Measurements from ENCODE around the gene VPREB1.
"Not testable (repeated sequence)": the region's sequence is repeated elsewhere in the genome, so short reads cannot be mapped to it uniquely, and the experiment has no call there.

- TF ChIP-seq CTCF (IDR thresholded peaks at IDR 0.05); ATF2 (CRISPR knock-in tag; IDR thresholded peaks at IDR 0.05; ENCODE audit: borderline replicate concordance, low read depth); ESRRA (CRISPR knock-in tag; IDR thresholded peaks at IDR 0.05; ENCODE audit: borderline replicate concordance); ZNF232 (CRISPR knock-in tag; IDR thresholded peaks at IDR 0.05); USF1 (CRISPR knock-in tag; IDR thresholded peaks at IDR 0.05); TEAD4 (CRISPR knock-in tag; IDR thresholded peaks at IDR 0.05); ELF4 (CRISPR knock-in tag; IDR thresholded peaks at IDR 0.05; ENCODE audit: low read depth); USF2 (CRISPR knock-in tag; IDR thresholded peaks at IDR 0.05); ZNF219 (CRISPR knock-in tag; IDR thresholded peaks at IDR 0.05; ENCODE audit: borderline replicate concordance); CREB1 (CRISPR knock-in tag; IDR thresholded peaks at IDR 0.05); OVOL2 (CRISPR knock-in tag; IDR thresholded peaks at IDR 0.05; ENCODE audit: borderline replicate concordance); ZNF281 (CRISPR knock-in tag; IDR thresholded peaks at IDR 0.05): not testable (repeated sequence)
- TF ChIP-seq, protein P1, sequence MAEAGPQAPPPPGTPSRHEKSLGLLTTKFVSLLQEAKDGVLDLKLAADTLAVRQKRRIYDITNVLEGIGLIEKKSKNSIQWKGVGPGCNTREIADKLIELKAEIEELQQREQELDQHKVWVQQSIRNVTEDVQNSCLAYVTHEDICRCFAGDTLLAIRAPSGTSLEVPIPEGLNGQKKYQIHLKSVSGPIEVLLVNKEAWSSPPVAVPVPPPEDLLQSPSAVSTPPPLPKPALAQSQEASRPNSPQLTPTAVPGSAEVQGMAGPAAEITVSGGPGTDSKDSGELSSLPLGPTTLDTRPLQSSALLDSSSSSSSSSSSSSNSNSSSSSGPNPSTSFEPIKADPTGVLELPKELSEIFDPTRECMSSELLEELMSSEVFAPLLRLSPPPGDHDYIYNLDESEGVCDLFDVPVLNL (CRISPR knock-in tag; IDR thresholded peaks at IDR 0.05; ENCODE audit: borderline replicate concordance, low read depth) = not testable (repeated sequence)
These were observed 19.2 kb downstream of the VPREB1 start for GRCh38 chr22:22263823-22264222.

Measured in WTC11 (cell line).